ENCODE measurements around the gene ADGRV1.
"Not testable (repeated sequence)": the region's sequence is repeated elsewhere in the genome, so short reads cannot be mapped to it uniquely, and the experiment has no call there.

Gene ADGRV1

DNA sequence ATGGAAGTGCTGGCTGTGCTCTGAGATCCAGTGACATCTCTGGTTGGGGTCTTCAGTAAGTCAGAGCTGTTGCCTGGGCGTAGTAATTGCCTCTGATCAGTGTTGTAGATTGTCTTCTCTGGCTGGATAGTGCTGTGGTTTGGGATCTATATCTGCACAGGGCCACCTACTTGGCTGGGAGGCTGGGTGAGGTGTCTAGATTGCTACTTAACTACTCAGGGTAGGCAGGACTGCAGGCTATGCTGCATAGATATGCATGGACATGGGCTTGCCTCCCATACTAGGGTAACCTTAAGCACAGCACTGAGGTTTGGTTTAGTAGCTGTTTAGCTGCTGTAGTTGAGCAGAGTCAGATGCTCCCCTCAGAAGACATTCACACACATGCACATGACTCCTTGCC lies 181.0 kb downstream of the ADGRV1 start:
- Histone ChIP-seq H3K9me3 (ENCODE audit: control insufficient read depth, low read length) (no peaks in the 10 kb centered on the region), H3K36me3 (ENCODE audit: control insufficient read depth, insufficient read depth, low read length) (no peaks in the 10 kb centered on the region), H3K27ac (ENCODE audit: insufficient read depth, low read length, poor library complexity, severe bottlenecking) (no peak overlapping the region), H3K4me3 (ENCODE audit: insufficient read depth, low read depth, low read length, poor library complexity, severe bottlenecking) (no peak overlapping the region), H3K4me1 (ENCODE audit: control insufficient read depth, insufficient read depth, low read length, poor library complexity, severe bottlenecking) (no peaks in the 10 kb centered on the region), H3K27me3 (replicated peaks; ENCODE audit: control insufficient read depth, insufficient read depth, low read length, poor library complexity, severe bottlenecking) (no peaks in the 10 kb centered on the region)
- DNase-seq = no peak

GRCh38 chr5:90740244-90740799 lies 181.7 kb downstream of the ADGRV1 start:
- Histone ChIP-seq H3K27me3 (replicated peaks; ENCODE audit: control insufficient read depth, insufficient read depth, low read length, poor library complexity, severe bottlenecking) (no peaks in the 10 kb centered on the region), H3K27ac (ENCODE audit: insufficient read depth, low read length, poor library complexity, severe bottlenecking) (no peak overlapping the region), H3K36me3 (ENCODE audit: control insufficient read depth, insufficient read depth, low read length) (no peaks in the 10 kb centered on the region), H3K4me3 (ENCODE audit: insufficient read depth, low read depth, low read length, poor library complexity, severe bottlenecking) (no peak overlapping the region), H3K9me3 (ENCODE audit: control insufficient read depth, low read length) (no peaks in the 10 kb centered on the region), H3K4me1 (ENCODE audit: control insufficient read depth, insufficient read depth, low read length, poor library complexity, severe bottlenecking) (no peaks in the 10 kb centered on the region)
- DNase-seq = no peak

DNA sequence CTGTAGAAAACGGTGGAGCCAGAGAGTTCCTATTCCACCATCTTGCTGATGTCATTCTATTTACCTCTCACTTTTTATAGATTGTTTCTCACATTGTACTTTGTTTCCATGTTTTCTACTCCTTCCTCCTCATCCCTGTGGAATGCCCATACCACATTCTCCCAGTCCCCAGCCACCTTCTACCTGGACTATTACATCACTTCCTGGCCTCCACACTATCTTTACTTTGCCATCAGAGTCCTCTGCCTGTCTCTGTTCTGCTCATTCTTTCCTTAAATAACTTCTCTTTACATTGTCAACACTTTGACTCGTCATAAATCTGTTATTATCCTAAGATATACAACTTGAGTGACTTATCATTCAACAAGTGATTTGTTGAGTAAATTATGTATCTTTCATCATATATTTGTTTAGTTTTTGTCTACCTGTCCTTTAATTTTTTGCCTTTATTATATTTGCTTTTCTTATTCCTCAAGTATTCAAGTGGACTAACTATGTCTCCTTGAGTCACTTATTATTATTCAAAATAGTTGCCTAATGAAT lies 182.5 kb downstream of the ADGRV1 start:
- Histone ChIP-seq H3K9me3 (ENCODE audit: control insufficient read depth, low read length) (no peaks in the 10 kb centered on the region), H3K27ac (ENCODE audit: insufficient read depth, low read length, poor library complexity, severe bottlenecking) (no peak overlapping the region), H3K4me1 (ENCODE audit: control insufficient read depth, insufficient read depth, low read length, poor library complexity, severe bottlenecking) (no peaks in the 10 kb centered on the region), H3K27me3 (replicated peaks; ENCODE audit: control insufficient read depth, insufficient read depth, low read length, poor library complexity, severe bottlenecking) (no peaks in the 10 kb centered on the region), H3K4me3 (ENCODE audit: insufficient read depth, low read depth, low read length, poor library complexity, severe bottlenecking) (no peak overlapping the region), H3K36me3 (ENCODE audit: control insufficient read depth, insufficient read depth, low read length) (no peaks in the 10 kb centered on the region)
- no peak for DNase-seq

GRCh38 chr5:90746119-90746518 lies 187.5 kb downstream of the ADGRV1 start:
- no peak overlapping the region for H3K27ac ChIP-seq (ENCODE audit: insufficient read depth, low read length, poor library complexity, severe bottlenecking)
- H3K4me3 ChIP-seq (ENCODE audit: insufficient read depth, low read depth, low read length, poor library complexity, severe bottlenecking) = no peak overlapping the region
- H3K36me3 ChIP-seq (ENCODE audit: control insufficient read depth, insufficient read depth, low read length) = no peaks in the 10 kb centered on the region
- H3K4me1 ChIP-seq (ENCODE audit: control insufficient read depth, insufficient read depth, low read length, poor library complexity, severe bottlenecking) = no peaks in the 10 kb centered on the region
- DNase-seq = no peak
- no peaks in the 10 kb centered on the region for H3K9me3 ChIP-seq (ENCODE audit: control insufficient read depth, low read length)
- H3K27me3 ChIP-seq (replicated peaks; ENCODE audit: control insufficient read depth, insufficient read depth, low read length, poor library complexity, severe bottlenecking) = no peaks in the 10 kb centered on the region

DNA sequence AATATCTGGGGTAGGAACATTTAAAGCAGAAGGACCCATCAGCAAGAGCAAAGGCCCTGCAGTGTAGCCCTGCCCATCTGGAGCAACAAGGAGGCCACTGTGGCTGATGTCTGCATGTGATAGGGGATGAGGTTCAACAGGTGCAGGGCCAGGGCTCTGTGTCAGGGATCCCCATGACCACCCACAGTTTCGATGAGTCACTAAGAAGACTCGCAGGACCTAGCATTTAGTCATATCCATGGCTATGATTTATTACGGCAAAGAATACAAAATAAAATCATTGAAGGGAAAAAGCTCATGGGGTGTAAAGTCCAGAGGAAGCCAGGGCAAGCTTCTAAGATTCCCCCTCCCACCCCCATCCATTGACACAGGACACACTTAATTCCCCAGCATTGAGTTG lies 188.6 kb downstream of the ADGRV1 start:
- Histone ChIP-seq H3K9me3 (ENCODE audit: control insufficient read depth, low read length) (no peaks in the 10 kb centered on the region), H3K27me3 (replicated peaks; ENCODE audit: control insufficient read depth, insufficient read depth, low read length, poor library complexity, severe bottlenecking) (no peaks in the 10 kb centered on the region), H3K36me3 (ENCODE audit: control insufficient read depth, insufficient read depth, low read length) (no peaks in the 10 kb centered on the region), H3K27ac (ENCODE audit: insufficient read depth, low read length, poor library complexity, severe bottlenecking) (no peak overlapping the region), H3K4me3 (ENCODE audit: insufficient read depth, low read depth, low read length, poor library complexity, severe bottlenecking) (no peak overlapping the region), H3K4me1 (ENCODE audit: control insufficient read depth, insufficient read depth, low read length, poor library complexity, severe bottlenecking) (no peaks in the 10 kb centered on the region)
- no peak for DNase-seq

DNA sequence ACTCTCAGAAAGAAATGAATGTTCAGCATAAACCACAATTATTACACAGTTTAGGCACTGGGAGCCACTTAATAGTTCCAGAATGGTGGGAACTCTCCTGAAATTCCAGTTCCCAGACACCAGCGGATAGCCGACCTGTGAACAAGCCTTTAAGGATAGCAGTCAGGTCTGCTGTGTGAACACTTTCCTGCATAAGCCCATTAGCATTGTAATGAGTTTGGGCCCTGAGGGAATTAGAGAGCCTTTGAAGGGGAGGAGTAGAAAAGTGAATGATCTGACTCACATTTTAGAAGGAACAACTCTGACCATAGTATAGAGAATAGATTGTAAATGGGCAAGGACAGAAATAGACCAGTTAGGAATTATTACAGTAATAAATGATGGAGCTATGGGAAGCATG lies 189.1 kb downstream of the ADGRV1 start:
- no peaks in the 10 kb centered on the region for H3K36me3 ChIP-seq (ENCODE audit: control insufficient read depth, insufficient read depth, low read length)
- H3K27me3 ChIP-seq (replicated peaks; ENCODE audit: control insufficient read depth, insufficient read depth, low read length, poor library complexity, severe bottlenecking) = no peaks in the 10 kb centered on the region
- no peaks in the 10 kb centered on the region for H3K4me1 ChIP-seq (ENCODE audit: control insufficient read depth, insufficient read depth, low read length, poor library complexity, severe bottlenecking)
- no peaks in the 10 kb centered on the region for H3K9me3 ChIP-seq (ENCODE audit: control insufficient read depth, low read length)
- DNase-seq = no peak
- no peak overlapping the region for H3K27ac ChIP-seq (ENCODE audit: insufficient read depth, low read length, poor library complexity, severe bottlenecking)
- no peak overlapping the region for H3K4me3 ChIP-seq (ENCODE audit: insufficient read depth, low read depth, low read length, poor library complexity, severe bottlenecking)

- Histone ChIP-seq H3K36me3 (ENCODE audit: control insufficient read depth, insufficient read depth, low read length) (no peaks in the 10 kb centered on the region), H3K27me3 (replicated peaks; ENCODE audit: control insufficient read depth, insufficient read depth, low read length, poor library complexity, severe bottlenecking) (no peaks in the 10 kb centered on the region), H3K4me3 (ENCODE audit: insufficient read depth, low read depth, low read length, poor library complexity, severe bottlenecking) (no peak overlapping the region), H3K27ac (ENCODE audit: insufficient read depth, low read length, poor library complexity, severe bottlenecking) (no peak overlapping the region), H3K9me3 (ENCODE audit: control insufficient read depth, low read length) (no peaks in the 10 kb centered on the region), H3K4me1 (ENCODE audit: control insufficient read depth, insufficient read depth, low read length, poor library complexity, severe bottlenecking) (no peaks in the 10 kb centered on the region)
- no peak for DNase-seq
Observed at GRCh38 chr5:90759119-90759518, 200.5 kb downstream of the ADGRV1 start.

- no peak overlapping the region for H3K27ac ChIP-seq (ENCODE audit: insufficient read depth, low read length, poor library complexity, severe bottlenecking)
Observed at GRCh38 chr5:90767710-90768109, 209.1 kb downstream of the ADGRV1 start.

DNA sequence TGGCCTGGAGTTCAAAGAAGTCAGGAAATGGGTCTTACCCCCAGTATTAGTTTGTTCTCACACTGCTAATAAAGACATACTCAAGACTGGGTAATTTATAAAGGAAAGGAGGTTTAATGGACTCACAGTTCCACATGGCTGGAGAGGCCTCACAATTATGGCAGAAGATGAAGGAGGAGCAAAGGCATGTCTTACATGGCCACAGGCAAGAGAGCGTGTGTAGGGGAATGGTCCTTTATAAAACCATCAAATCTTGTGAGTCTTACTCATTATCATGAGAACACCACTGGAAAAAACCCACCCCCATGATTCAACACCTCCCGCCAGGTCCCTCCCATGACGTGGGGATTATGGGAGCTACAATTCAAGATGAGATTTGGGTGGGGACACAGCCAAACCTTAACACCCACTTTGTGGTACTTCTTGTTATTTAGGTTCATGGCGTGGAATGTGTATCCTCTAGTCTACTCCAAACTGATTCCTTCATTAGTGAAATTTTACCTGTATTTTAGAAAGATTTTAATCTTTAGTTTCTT lies 211.5 kb downstream of the ADGRV1 start:
- H3K4me3 ChIP-seq (ENCODE audit: insufficient read depth, low read depth, low read length, poor library complexity, severe bottlenecking); H3K27me3 ChIP-seq (replicated peaks; ENCODE audit: control insufficient read depth, insufficient read depth, low read length, poor library complexity, severe bottlenecking); H3K4me1 ChIP-seq (ENCODE audit: control insufficient read depth, insufficient read depth, low read length, poor library complexity, severe bottlenecking); H3K9me3 ChIP-seq (ENCODE audit: control insufficient read depth, low read length); H3K36me3 ChIP-seq (ENCODE audit: control insufficient read depth, insufficient read depth, low read length); DNase-seq; H3K27ac ChIP-seq (ENCODE audit: insufficient read depth, low read length, poor library complexity, severe bottlenecking): not testable (repeated sequence)

More at GRCh38 chr5:90767710-90768109, 209.1 kb downstream of the ADGRV1 start:
- Histone ChIP-seq H3K36me3 (ENCODE audit: control insufficient read depth, insufficient read depth, low read length) (no peaks in the 10 kb centered on the region), H3K9me3 (ENCODE audit: control insufficient read depth, low read length) (no peaks in the 10 kb centered on the region), H3K4me3 (ENCODE audit: insufficient read depth, low read depth, low read length, poor library complexity, severe bottlenecking) (no peak overlapping the region), H3K27me3 (replicated peaks; ENCODE audit: control insufficient read depth, insufficient read depth, low read length, poor library complexity, severe bottlenecking) (no peaks in the 10 kb centered on the region), H3K4me1 (ENCODE audit: control insufficient read depth, insufficient read depth, low read length, poor library complexity, severe bottlenecking) (no peaks in the 10 kb centered on the region)
- DNase-seq = no peak

DNA sequence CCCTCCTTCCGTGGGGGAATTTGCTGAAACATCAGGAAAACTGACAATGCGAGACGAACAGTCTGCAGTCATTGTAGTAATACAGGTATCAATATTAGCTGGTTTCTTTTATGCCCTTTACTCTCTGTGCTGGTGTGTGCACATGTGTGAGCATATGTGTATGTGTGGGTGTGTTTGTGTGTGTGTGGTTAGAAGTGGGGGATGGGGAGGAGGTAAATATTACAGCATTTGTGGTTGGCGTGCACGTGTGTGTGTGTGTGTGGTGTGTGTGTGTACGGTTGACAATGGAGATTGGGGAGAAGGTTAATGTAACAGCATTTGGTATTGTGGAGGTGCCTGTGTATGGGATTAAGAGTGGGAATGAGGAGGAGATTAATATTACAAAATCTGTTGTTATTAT lies 219.4 kb downstream of the ADGRV1 start:
- no peaks in the 10 kb centered on the region for H3K36me3 ChIP-seq (ENCODE audit: control insufficient read depth, insufficient read depth, low read length)
- H3K4me3 ChIP-seq (ENCODE audit: insufficient read depth, low read depth, low read length, poor library complexity, severe bottlenecking) = no peak overlapping the region
- no peak overlapping the region for H3K27ac ChIP-seq (ENCODE audit: insufficient read depth, low read length, poor library complexity, severe bottlenecking)
- H3K9me3 ChIP-seq (ENCODE audit: control insufficient read depth, low read length) = no peaks in the 10 kb centered on the region
- no peaks in the 10 kb centered on the region for H3K4me1 ChIP-seq (ENCODE audit: control insufficient read depth, insufficient read depth, low read length, poor library complexity, severe bottlenecking)
- no peak for DNase-seq
- H3K27me3 ChIP-seq (replicated peaks; ENCODE audit: control insufficient read depth, insufficient read depth, low read length, poor library complexity, severe bottlenecking) = no peaks in the 10 kb centered on the region
